Aorta (tissue), 5 donors: Measurements from ENCODE around the gene RHOD. TPM values are rescaled to one million over a fixed set of nuclear protein-coding genes. Genes with fewer than 3 reads are reported as not detected.

Experiments
- ATAC-seq: fragments of 200-7000 bp; cut with Tn5 transposase; one replicate; pipeline ENCODE4 v1.9.1; 2022; ENCODE audit warnings: moderate library complexity; ENCODE audit not compliant: low FRiP score
- DNase-seq, 2 donors: peaks; one replicate each; pipeline ENCODE4 v3.0.0-alpha.2; 2020
- H3K27ac ChIP-seq, 2 donors: one replicate each; pipeline ENCODE4 v1.5.1; 2013; ENCODE audit warnings: low read length in 2 of 2, mild to moderate bottlenecking in 2 of 2, moderate library complexity in 2 of 2, control low read depth in 1 of 2, inconsistent platforms in 1 of 2, low read depth in 1 of 2
- H3K27me3 ChIP-seq, 2 donors: one replicate each; pipeline ENCODE4 v1.6.1; 2013; ENCODE audit warnings: control low read depth in 1 of 2, low read length in 1 of 2, mild to moderate bottlenecking in 1 of 2, moderate library complexity in 1 of 2; ENCODE audit not compliant: insufficient read depth in 2 of 2, control insufficient read depth in 1 of 2
- H3K36me3 ChIP-seq, 2 donors: one replicate each; pipeline ENCODE4 v1.6.1; 2013; ENCODE audit warnings: control low read depth in 1 of 2, low read length in 1 of 2, mild to moderate bottlenecking in 1 of 2; ENCODE audit not compliant: insufficient read depth in 2 of 2, control insufficient read depth in 1 of 2
- H3K4me1 ChIP-seq, 2 donors: one replicate each; pipeline ENCODE4 v1.6.1; 2013; ENCODE audit warnings: low read length in 2 of 2, control low read depth in 1 of 2, mild to moderate bottlenecking in 1 of 2, moderate library complexity in 1 of 2; ENCODE audit not compliant: insufficient read depth in 2 of 2, control insufficient read depth in 1 of 2
- H3K4me3 ChIP-seq, 2 donors: one replicate each; pipeline ENCODE4 v1.5.1; 2013; ENCODE audit warnings: low read length in 2 of 2, control low read depth in 1 of 2, mild to moderate bottlenecking in 1 of 2
- H3K9me3 ChIP-seq: one replicate; pipeline ENCODE4 v1.6.1; 2013; ENCODE audit warnings: mild to moderate bottlenecking, low read length; ENCODE audit not compliant: control insufficient read depth
- WGBS, 2 donors: extraction: QIAGEN DNeasy Blood & Tissue Kit; methylation state at CpG; one replicate each; pipeline ENCODE4 v1.1.7; 2013; 5-methylcytosine and 5-hydroxymethylcytosine counted together
- intact Hi-C, 2 donors: fragments of 100-400 bp; cut with DNase I; formaldehyde crosslinking; loops; one replicate each; pipeline versions ENCODE4 v1.14.2 to v1.15.0; 2022
- polyA plus RNA-seq, 2 donors: library from polyadenylated mRNA; stranded (reverse); fragments of 200-250 nt; gene quantifications; one replicate each; pipeline ENCODE4 v1.2.3, GENCODE V29; 2013
- total RNA-seq, 2 donors: library from RNA; stranded (reverse); fragmentation: NEBNext Ultra II Directional; extraction: Animal tissue kit (Norgen Biotek cat#: 25700); gene quantifications; one replicate each; pipeline ENCODE4 v1.2.1, GENCODE V29; 2021
- donor health status: healthy with polysubstance abuse.
- donor health status: Bipolar disorder and iron deficiency.
- donor health status: DM: no; HTN: no; CAD: no.
- donor health status: DM: no; HTN: no; CAD: no.
- donor health status: DM: yes; HTN: yes; CAD: no.

RHOD gene
- total and polyA plus RNA-seq, 4 donors: 19.4 to 33.6 (median 24.3) TPM

- no peaks in the 10 kb centered on the region for H3K9me3 ChIP-seq
- H3K4me3 ChIP-seq: no peak overlapping the region
- WGBS, 2 donors: 91 to 93% methylated on average over 13 of the region's 13 CpGs
- no peaks in the 10 kb centered on the region for H3K36me3 ChIP-seq
- intact Hi-C loops: no loop called here
- DNase-seq: peak in 1 of 2 donors; percentile 60
- H3K4me1 ChIP-seq: no peaks in the 10 kb centered on the region
- ATAC-seq: no peak
- H3K27me3 ChIP-seq: no peaks in the 10 kb centered on the region
- no peak overlapping the region for H3K27ac ChIP-seq
Measured at GRCh38 chr11:67062526-67063373, 6.1 kb downstream of the RHOD start.

GRCh38 chr11:67066333-67066709 lies 9.7 kb downstream of the RHOD start:
- intact Hi-C loops: no loop called here
- no peaks in the 10 kb centered on the region for H3K4me1 ChIP-seq
- no peaks in the 10 kb centered on the region for H3K9me3 ChIP-seq
- no peaks in the 10 kb centered on the region for H3K27me3 ChIP-seq
- H3K27ac ChIP-seq: no peak overlapping the region
- ATAC-seq (no peak), DNase-seq (no peak)
- H3K4me3 ChIP-seq: no peak overlapping the region
- no peaks in the 10 kb centered on the region for H3K36me3 ChIP-seq
- WGBS, 2 donors: 64 to 67% methylated on average over 3 of the region's 3 CpGs

GRCh38 chr11:67071420-67072284 lies 15.0 kb downstream of the RHOD start:
- Histone ChIP-seq H3K9me3 (no peaks in the 10 kb centered on the region), H3K27ac (no peak overlapping the region), H3K27me3 (no peaks in the 10 kb centered on the region), H3K36me3 (no peaks in the 10 kb centered on the region), H3K4me1 (no peaks in the 10 kb centered on the region), H3K4me3 (no peak overlapping the region)
- peak; percentile 81 to 91 for DNase-seq
- 68 to 70% methylated on average over 53 of the region's 53 CpGs for WGBS, 2 donors
- peak; percentile 80 for ATAC-seq
- intact Hi-C loops: no loop called here

- H3K9me3 ChIP-seq: no peaks in the 10 kb centered on the region
- no peaks in the 10 kb centered on the region for H3K36me3 ChIP-seq
- H3K4me3 ChIP-seq: no peak overlapping the region
- H3K27ac ChIP-seq: no peak overlapping the region
- intact Hi-C loops: no loop called here
- DNase-seq: no peak
- no peaks in the 10 kb centered on the region for H3K27me3 ChIP-seq
- no peak for ATAC-seq
- H3K4me1 ChIP-seq: no peaks in the 10 kb centered on the region
- WGBS, 2 donors: 87 to 94% methylated on average over 11 of the region's 11 CpGs
Measured at GRCh38 chr11:67072295-67072694, 15.6 kb downstream of the RHOD start.

GRCh38 chr11:67073908-67074307 lies 17.3 kb downstream of the RHOD start:
- ATAC-seq (no peak), DNase-seq (no peak)
- Histone ChIP-seq H3K36me3 (no peaks in the 10 kb centered on the region), H3K27me3 (no peaks in the 10 kb centered on the region), H3K27ac (no peak overlapping the region), H3K9me3 (no peaks in the 10 kb centered on the region), H3K4me3 (no peak overlapping the region), H3K4me1 (no peaks in the 10 kb centered on the region)
- intact Hi-C loops: no loop called here
- 87 to 91% methylated on average over 9 of the region's 9 CpGs for WGBS, 2 donors

GRCh38 chr11:67076202-67076601 lies 19.6 kb downstream of the RHOD start:
- no peaks in the 10 kb centered on the region for H3K36me3 ChIP-seq
- H3K4me3 ChIP-seq: no peak overlapping the region
- H3K27ac ChIP-seq: no peak overlapping the region
- no peaks in the 10 kb centered on the region for H3K27me3 ChIP-seq
- intact Hi-C loops: no loop called here
- DNase-seq (no peak), ATAC-seq (no peak)
- 85 to 89% methylated on average over 6 of the region's 6 CpGs for WGBS, 2 donors
- H3K9me3 ChIP-seq: no peaks in the 10 kb centered on the region
- H3K4me1 ChIP-seq: no peaks in the 10 kb centered on the region

- H3K36me3 ChIP-seq: no peaks in the 10 kb centered on the region
- H3K27me3 ChIP-seq: no peaks in the 10 kb centered on the region
- WGBS, 2 donors: 86 to 88% methylated on average over 6 of the region's 6 CpGs
- no peak overlapping the region for H3K27ac ChIP-seq
- intact Hi-C loops: no loop called here
- no peaks in the 10 kb centered on the region for H3K4me1 ChIP-seq
- no peak for ATAC-seq
- H3K9me3 ChIP-seq: no peaks in the 10 kb centered on the region
- no peak for DNase-seq
- H3K4me3 ChIP-seq: no peak overlapping the region
Measured at GRCh38 chr11:67079065-67079705, 22.5 kb downstream of the RHOD start.

- Histone ChIP-seq H3K4me1 (no peaks in the 10 kb centered on the region), H3K4me3 (no peak overlapping the region), H3K36me3 (no peaks in the 10 kb centered on the region), H3K9me3 (no peaks in the 10 kb centered on the region), H3K27ac (no peak overlapping the region), H3K27me3 (no peaks in the 10 kb centered on the region)
- 25 to 29% methylated on average over 20 of the region's 20 CpGs for WGBS, 2 donors
- ATAC-seq (peak; percentile 5), DNase-seq (no peak)
- intact Hi-C loops: loop anchor here (5.0 to 10.0 kb wide), 3 partner anchors 83 to 235 kb away; no protein-coding TSS in a partner anchor
Measured at GRCh38 chr11:67082071-67082791, 25.6 kb downstream of the RHOD start.
